ENCODE measurements around the gene DAP.
"Not testable (repeated sequence)": the region's sequence is repeated elsewhere in the genome, so short reads cannot be mapped to it uniquely, and the experiment has no call there.

Gene DAP

GRCh38 chr5:10644192-10644591 lies 116.8 kb downstream of the DAP start:
- ChIA-PET POLR2A (no interaction called here), CTCF (interaction anchor here (2.3 to 2.7 kb wide), 2 partner anchors 17 to 191 kb away, joined by 7 to 10 read pairs; no protein-coding TSS in a partner anchor)
- DNase-seq (ENCODE audit: extremely low spot score): no peak
- TF ChIP-seq CTCF (IDR thresholded peaks at IDR 0.05; ENCODE audit: control extremely low read depth, extremely low read depth, low read depth, missing control alignments): no peak

GRCh38 chr5:10642367-10642766 lies 118.7 kb downstream of the DAP start:
- no peak for DNase-seq (ENCODE audit: extremely low spot score)
- no peak for TF ChIP-seq CTCF (IDR thresholded peaks at IDR 0.05; ENCODE audit: control extremely low read depth, extremely low read depth, low read depth, missing control alignments)
- POLR2A ChIA-PET: no interaction called here
- CTCF ChIA-PET: interaction anchor here (1.5 kb wide), 1 partner anchor 22 kb away, joined by 3 read pairs; no protein-coding TSS in a partner anchor

- POLR2A ChIA-PET: no interaction called here
- CTCF ChIA-PET: no interaction called here
- DNase-seq (ENCODE audit: extremely low spot score): no peak
- no peak for TF ChIP-seq CTCF (IDR thresholded peaks at IDR 0.05; ENCODE audit: control extremely low read depth, extremely low read depth, low read depth, missing control alignments)
These were observed 121.1 kb downstream of the DAP start for GRCh38 chr5:10639846-10640368.

- DNase-seq (ENCODE audit: extremely low spot score); CTCF ChIA-PET; POLR2A ChIA-PET: not testable (repeated sequence)
These were observed 122.3 kb downstream of the DAP start for GRCh38 chr5:10638723-10639122.

GRCh38 chr5:10637944-10638343 lies 123.1 kb downstream of the DAP start:
- ChIA-PET CTCF (interaction anchor here (2.3 to 4.0 kb wide), 2 partner anchors 10 to 52 kb away, joined by 12 to 20 read pairs; no protein-coding TSS in a partner anchor), POLR2A (no interaction called here)
- no peak for DNase-seq (ENCODE audit: extremely low spot score)
- no peak for TF ChIP-seq CTCF (IDR thresholded peaks at IDR 0.05; ENCODE audit: control extremely low read depth, extremely low read depth, low read depth, missing control alignments)

GRCh38 chr5:10636363-10637142 lies 124.5 kb downstream of the DAP start:
- ChIA-PET CTCF (interaction anchor here (1.0 to 4.0 kb wide), 6 partner anchors 8 to 183 kb away, joined by 4 to 20 read pairs (median 10); no protein-coding TSS in a partner anchor), POLR2A (interaction anchor here (0.6 to 2.9 kb wide), 7 partner anchors 13 to 283 kb away, joined by 3 to 16 read pairs (median 4); partner anchors contain the start of gene MARCHF6)
- no peak for DNase-seq (ENCODE audit: extremely low spot score)
- TF ChIP-seq CTCF (IDR thresholded peaks at IDR 0.05; ENCODE audit: control extremely low read depth, extremely low read depth, low read depth, missing control alignments): no peak

GRCh38 chr5:10635867-10636350 lies 125.1 kb downstream of the DAP start:
- no peak for TF ChIP-seq CTCF (IDR thresholded peaks at IDR 0.05; ENCODE audit: control extremely low read depth, extremely low read depth, low read depth, missing control alignments)
- no peak for DNase-seq (ENCODE audit: extremely low spot score)
- ChIA-PET POLR2A (interaction anchor here (0.7 to 2.9 kb wide), 6 partner anchors 28 to 282 kb away, joined by 3 to 16 read pairs (median 4); partner anchors contain the start of genes ANKRD33B and MARCHF6), CTCF (interaction anchor here (0.8 to 4.9 kb wide), 11 partner anchors 8 to 183 kb away, joined by 3 to 26 read pairs (median 6); no protein-coding TSS in a partner anchor)
